A549 (cell line): ENCODE results near the gene C16orf54. TPM values are rescaled to one million over a fixed set of nuclear protein-coding genes. Genes with fewer than 3 reads are reported as not detected.
"Not testable (repeated sequence)": the region's sequence is repeated elsewhere in the genome, so short reads cannot be mapped to it uniquely, and the experiment has no call there.

ENCODE experiments used
- ATAC-seq, 2 experiments: fragments of 200-7000 bp in 1 of 2; fragments of >200 bp in 1 of 2; cut with Nextera tagmentation in 1 of 2; cut with Tn5 transposase in 1 of 2; 3 replicates each; pipeline versions ENCODE4 v1.8.0 to v1.9.1; 2018 to 2020; ENCODE audit warnings: mild to moderate bottlenecking in 1 of 2, moderate library complexity in 1 of 2
- CTCF ChIA-PET: fragments of 300-600 bp; sonication (Branson Sonifier 250); formaldehyde crosslinking; extraction: SDS; loops from one replicate; lab custom pipeline; 2021; ENCODE audit warnings: antibody characterized with exemption, inconsistent platforms; lab: Yijun Ruan, JAX
- POLR2A ChIA-PET: fragments of 350-600 bp; formaldehyde crosslinking; extraction: SDS; loops from one replicate; lab custom pipeline; 2021; ENCODE audit warnings: antibody characterized with exemption, inconsistent platforms; lab: Yijun Ruan, JAX
- DNase-seq, 2 experiments: peaks; one replicate each; pipeline versions ENCODE4 v3.0.0 to v3.0.0-alpha.2; 2011 to 2016; ENCODE audit warnings: low read depth in 1 of 2, low spot score in 1 of 2
- FAIRE-seq: peaks from 2 replicates; lab custom pipeline; 2011; peaks lifted over from hg19 to GRCh38; lab: Jason Lieb, UNC
- H3K27ac ChIP-seq, 2 experiments: fragments of >200 bp; sonication (Bioruptor Twin); formaldehyde crosslinking; 3 replicates each; pipeline ENCODE4 v1.5.1; 2016 to 2017
- H3K4me1 ChIP-seq: fragments of >200 bp; sonication (Bioruptor Twin); formaldehyde crosslinking; 3 replicates; pipeline ENCODE4 v1.6.1; 2016
- H3K4me2 ChIP-seq: fragments of >200 bp; sonication (Bioruptor Twin); formaldehyde crosslinking; 3 replicates; pipeline ENCODE4 v1.6.1; 2016
- H3K4me3 ChIP-seq: fragments of >200 bp; sonication (Bioruptor Twin); formaldehyde crosslinking; 3 replicates; pipeline ENCODE4 v1.5.1; 2016
- H3K9me3 ChIP-seq: fragments of >200 bp; sonication (Bioruptor Twin); formaldehyde crosslinking; 3 replicates; pipeline ENCODE4 v1.6.1; 2016
- CBX2 ChIP-seq: fragments of 200-600 bp; sonication (generic); IDR thresholded peaks from 2 replicates; pipeline ENCODE4 v1.6.1; 2016; ENCODE audit warnings: low read depth, mild to moderate bottlenecking, borderline replicate concordance
- CBX8 ChIP-seq: fragments of 200-600 bp; sonication (generic); IDR thresholded peaks from 2 replicates; pipeline ENCODE4 v1.6.1; 2016
- EHF ChIP-seq: fragments of 250-450 bp; sonication (Bioruptor Pico); IDR thresholded peaks from 2 replicates; pipeline ENCODE4 v1.5.0; 2020; ENCODE audit warnings: mild to moderate bottlenecking
- EHMT2 ChIP-seq: fragments of 200-600 bp; sonication (generic); IDR thresholded peaks from 2 replicates; pipeline ENCODE4 v1.6.1; 2016; ENCODE audit warnings: antibody characterized with exemption, low read depth, mild to moderate bottlenecking, moderate library complexity
- FOSL2 ChIP-seq, 2 experiments: fragments of 450-650 bp in 1 of 2; fragments of >200 bp in 1 of 2; sonication (Bioruptor Twin) in 1 of 2; formaldehyde crosslinking; IDR thresholded peaks; 2 replicates each; pipeline versions ENCODE4 v1.5.0 to v1.6.1; 2016 to 2020; ENCODE audit warnings: mild to moderate bottlenecking in 1 of 2, moderate library complexity in 1 of 2
- JUNB ChIP-seq: fragments of >200 bp; sonication (Bioruptor Twin); formaldehyde crosslinking; IDR thresholded peaks from 2 replicates; pipeline ENCODE4 v1.6.1; 2016
- MAZ ChIP-seq: fragments of 150-350 bp; IDR thresholded peaks from 2 replicates; pipeline ENCODE4 v1.6.1; 2014; ENCODE audit warnings: antibody characterized with exemption, low read depth, low read length, borderline replicate concordance
- MYC ChIP-seq: IDR thresholded peaks from 2 replicates; pipeline ENCODE4 v1.6.1; 2012; ENCODE audit warnings: mild to moderate bottlenecking, inconsistent platforms, low read length, improper control_type of control experiment, borderline replicate concordance
- NFE2L2 ChIP-seq: fragments of 150-350 bp; conservative IDR thresholded peaks from 2 replicates; pipeline ENCODE4 v1.6.1; 2014; ENCODE audit warnings: low read length
- NR3C1 ChIP-seq: fragments of >200 bp; sonication (Bioruptor Twin); formaldehyde crosslinking; IDR thresholded peaks from 3 replicates; pipeline ENCODE4 v1.6.1; 2017
- RCOR1 ChIP-seq: fragments of 150-350 bp; IDR thresholded peaks from 2 replicates; pipeline ENCODE4 v1.6.1; 2014; ENCODE audit warnings: antibody characterized with exemption, low read length, low read depth
- RNF2 ChIP-seq: fragments of 200-600 bp; sonication (generic); IDR thresholded peaks from 2 replicates; pipeline ENCODE4 v1.6.1; 2016; ENCODE audit warnings: low read depth, mild to moderate bottlenecking, antibody characterized with exemption, moderate library complexity, borderline replicate concordance
- SMC3 ChIP-seq: fragments of >200 bp; sonication (Bioruptor Twin); formaldehyde crosslinking; IDR thresholded peaks from 3 replicates; pipeline ENCODE4 v1.6.1; 2018; ENCODE audit warnings: inconsistent platforms
- SREBF2 ChIP-seq: fragments of 450-650 bp; IDR thresholded peaks from 2 replicates; pipeline ENCODE4 v1.6.1; 2014; ENCODE audit warnings: mild to moderate bottlenecking, moderate library complexity
- TFCP2L1 ChIP-seq: fragments of 250-450 bp; sonication (Bioruptor Pico); IDR thresholded peaks from 2 replicates; pipeline ENCODE4 v1.5.0; 2021; ENCODE audit warnings: mild to moderate bottlenecking
- TP53 ChIP-seq: fragments of 250-450 bp; sonication (Bioruptor Pico); IDR thresholded peaks from 2 replicates; pipeline ENCODE4 v1.5.0; 2021; ENCODE audit warnings: mild to moderate bottlenecking, moderate library complexity
- ZC3H11A ChIP-seq: fragments of 450-650 bp; IDR thresholded peaks from 2 replicates; pipeline ENCODE4 v1.6.1; 2014; ENCODE audit warnings: antibody characterized with exemption, mild to moderate bottlenecking
- WGBS: methylation state at CpG from one replicate; pipeline ENCODE4 v1.1.6; 2017; ENCODE audit errors: missing lambda C conversion rate; 5-methylcytosine and 5-hydroxymethylcytosine counted together
- polyA plus RNA-seq, 4 experiments: library from polyadenylated mRNA; depleted of rRNA in 3 of 4; stranded (reverse); fragments of >200 nt; fragmentation: RNase III in 1 of 4; extraction: RNeasy Plus Mini Kit Qiagen cat#74134 plus additional on column Dnase treatment in 1 of 4; gene quantifications; 2 replicates in 3 of 4; 3 replicates in 1 of 4; pipeline ENCODE4 v1.2.3, GENCODE V29; 2011 to 2017
- TF ChIP-seq, protein P1 (sequence below): IDR thresholded peaks from 2 replicates; pipeline ENCODE4 v1.6.1; 2012
- TF ChIP-seq, protein P2 (sequence below): fragments of >200 bp; sonication (Bioruptor Twin); formaldehyde crosslinking; IDR thresholded peaks from 3 replicates; pipeline ENCODE4 v1.5.1; 2016
- TF ChIP-seq, protein P3 (sequence below): fragments of 250-450 bp; sonication (Bioruptor Pico); IDR thresholded peaks from 2 replicates; pipeline ENCODE4 v1.5.0; 2020; ENCODE audit warnings: low read depth, mild to moderate bottlenecking, moderate library complexity

Gene C16orf54
- polyA plus RNA-seq, 2 of the 4 experiments (the other 2 are of a cell fraction): not detected

DNA sequence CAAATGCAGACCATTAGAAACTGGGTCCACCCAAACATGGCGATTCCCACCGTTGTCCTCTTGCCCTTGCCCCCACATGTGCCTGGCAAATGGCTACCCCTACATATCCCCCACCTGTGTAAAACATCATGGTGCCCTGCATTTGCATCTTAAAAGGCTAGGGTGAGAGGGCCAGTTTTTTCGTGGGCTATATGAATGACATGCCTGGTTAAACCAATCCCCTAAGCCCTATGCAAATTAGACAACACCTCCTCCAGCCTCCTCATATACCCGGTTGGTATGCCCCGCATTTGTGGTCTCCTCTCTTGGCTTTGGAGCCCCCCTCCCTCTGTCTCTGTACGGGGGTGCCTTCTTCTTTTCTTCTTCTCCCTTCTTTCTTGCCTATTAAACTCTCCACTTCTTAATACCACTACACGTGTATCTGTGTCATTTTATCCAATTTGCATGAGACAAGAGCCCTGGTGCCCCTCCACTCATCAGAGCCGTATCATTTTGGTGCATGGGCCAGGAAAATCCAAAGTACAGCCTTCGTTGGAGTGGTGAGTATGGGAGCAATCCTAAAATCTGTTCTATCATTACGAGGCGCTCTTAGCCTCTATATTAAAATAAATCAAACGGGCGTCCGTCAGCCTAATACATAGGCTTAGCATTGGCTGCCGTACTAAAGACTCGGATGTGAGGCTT lies 36.7 kb downstream of the C16orf54 start:
- POLR2A ChIA-PET: no interaction called here
- FAIRE-seq: no peak

DNA sequence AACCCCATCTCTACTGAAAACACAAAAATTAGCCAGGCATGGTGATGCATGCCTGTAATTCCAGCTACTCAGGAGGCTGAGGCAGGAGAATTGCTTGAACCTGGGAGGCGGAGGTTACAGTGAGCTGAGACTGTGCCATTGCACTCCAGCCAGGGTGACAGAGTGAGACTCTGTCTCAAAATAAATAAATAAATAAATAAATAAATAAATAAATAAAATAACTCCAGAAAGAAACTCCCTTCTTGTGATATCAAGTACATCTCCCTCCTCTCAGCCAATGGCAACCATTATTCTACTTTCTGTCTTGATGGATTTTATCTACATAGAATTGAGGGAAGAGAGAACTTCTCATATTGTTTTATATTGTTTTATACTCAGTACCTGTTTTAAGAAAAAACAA lies 38.6 kb downstream of the C16orf54 start:
- TF ChIP-seq ZC3H11A: peak; percentile 75
- TF ChIP-seq, all 56 proteins: peak for 1; not testable (repeated sequence) for 55
- ATAC-seq, H3K4me1 ChIP-seq, FAIRE-seq, H3K4me3 ChIP-seq, H3K9me3 ChIP-seq, H3K27ac ChIP-seq, H3K4me2 ChIP-seq, DNase-seq, POLR2A ChIA-PET: not testable (repeated sequence)
- WGBS: 93% methylated on average over 1 of the region's 1 CpG
- CTCF ChIA-PET: interaction anchor here (1.3 to 2.9 kb wide), 3 partner anchors 10 to 17 kb away, joined by 3 to 7 read pairs (median 7); no protein-coding TSS in a partner anchor

More for the DNA sequence above, 36.7 kb downstream of the C16orf54 start:
- TF ChIP-seq MYC: no peak
- no peak for TF ChIP-seq CBX2
- no peak for TF ChIP-seq TFCP2L1 (CRISPR knock-in tag)
- no peak for TF ChIP-seq JUNB
- no peak for TF ChIP-seq EHMT2
- no peak for TF ChIP-seq FOSL2 (IDR thresholded peaks at IDR 0.05)
- TF ChIP-seq FOSL2 (CRISPR knock-in tag; IDR thresholded peaks at IDR 0.05): no peak
- TF ChIP-seq, protein P1, sequence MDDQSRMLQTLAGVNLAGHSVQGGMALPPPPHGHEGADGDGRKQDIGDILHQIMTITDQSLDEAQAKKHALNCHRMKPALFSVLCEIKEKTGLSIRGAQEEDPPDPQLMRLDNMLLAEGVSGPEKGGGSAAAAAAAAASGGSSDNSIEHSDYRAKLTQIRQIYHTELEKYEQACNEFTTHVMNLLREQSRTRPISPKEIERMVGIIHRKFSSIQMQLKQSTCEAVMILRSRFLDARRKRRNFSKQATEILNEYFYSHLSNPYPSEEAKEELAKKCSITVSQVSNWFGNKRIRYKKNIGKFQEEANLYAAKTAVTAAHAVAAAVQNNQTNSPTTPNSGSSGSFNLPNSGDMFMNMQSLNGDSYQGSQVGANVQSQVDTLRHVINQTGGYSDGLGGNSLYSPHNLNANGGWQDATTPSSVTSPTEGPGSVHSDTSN: no peak
- TF ChIP-seq NFE2L2: no peak
- TF ChIP-seq EHF (CRISPR knock-in tag): no peak
- no peak for TF ChIP-seq TP53 (CRISPR knock-in tag)
- no peak for TF ChIP-seq MAZ
- no peak for TF ChIP-seq NR3C1
- no peak for TF ChIP-seq SREBF2
- no peak for TF ChIP-seq SMC3
- TF ChIP-seq CBX8: no peak
- TF ChIP-seq RNF2: no peak
- no peak for TF ChIP-seq RCOR1
- TF ChIP-seq, protein P2, sequence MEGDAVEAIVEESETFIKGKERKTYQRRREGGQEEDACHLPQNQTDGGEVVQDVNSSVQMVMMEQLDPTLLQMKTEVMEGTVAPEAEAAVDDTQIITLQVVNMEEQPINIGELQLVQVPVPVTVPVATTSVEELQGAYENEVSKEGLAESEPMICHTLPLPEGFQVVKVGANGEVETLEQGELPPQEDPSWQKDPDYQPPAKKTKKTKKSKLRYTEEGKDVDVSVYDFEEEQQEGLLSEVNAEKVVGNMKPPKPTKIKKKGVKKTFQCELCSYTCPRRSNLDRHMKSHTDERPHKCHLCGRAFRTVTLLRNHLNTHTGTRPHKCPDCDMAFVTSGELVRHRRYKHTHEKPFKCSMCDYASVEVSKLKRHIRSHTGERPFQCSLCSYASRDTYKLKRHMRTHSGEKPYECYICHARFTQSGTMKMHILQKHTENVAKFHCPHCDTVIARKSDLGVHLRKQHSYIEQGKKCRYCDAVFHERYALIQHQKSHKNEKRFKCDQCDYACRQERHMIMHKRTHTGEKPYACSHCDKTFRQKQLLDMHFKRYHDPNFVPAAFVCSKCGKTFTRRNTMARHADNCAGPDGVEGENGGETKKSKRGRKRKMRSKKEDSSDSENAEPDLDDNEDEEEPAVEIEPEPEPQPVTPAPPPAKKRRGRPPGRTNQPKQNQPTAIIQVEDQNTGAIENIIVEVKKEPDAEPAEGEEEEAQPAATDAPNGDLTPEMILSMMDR: no peak
- 79% methylated on average over 16 of the region's 16 CpGs for WGBS
- ATAC-seq (no peak), DNase-seq (no peak)
- no peak overlapping the region for H3K4me2 ChIP-seq
- H3K9me3 ChIP-seq: no peaks in the 10 kb centered on the region
- H3K4me1 ChIP-seq: peaks cover 6% of the 10 kb centered on the region; the same call in 1 of the 3 replicates
- CTCF ChIA-PET: interaction anchor here (0.6 to 2.9 kb wide), 9 partner anchors 9 to 296 kb away, joined by 3 to 19 read pairs (median 5); no protein-coding TSS in a partner anchor
- H3K27ac ChIP-seq: no peak overlapping the region
- no peak overlapping the region for H3K4me3 ChIP-seq

DNA sequence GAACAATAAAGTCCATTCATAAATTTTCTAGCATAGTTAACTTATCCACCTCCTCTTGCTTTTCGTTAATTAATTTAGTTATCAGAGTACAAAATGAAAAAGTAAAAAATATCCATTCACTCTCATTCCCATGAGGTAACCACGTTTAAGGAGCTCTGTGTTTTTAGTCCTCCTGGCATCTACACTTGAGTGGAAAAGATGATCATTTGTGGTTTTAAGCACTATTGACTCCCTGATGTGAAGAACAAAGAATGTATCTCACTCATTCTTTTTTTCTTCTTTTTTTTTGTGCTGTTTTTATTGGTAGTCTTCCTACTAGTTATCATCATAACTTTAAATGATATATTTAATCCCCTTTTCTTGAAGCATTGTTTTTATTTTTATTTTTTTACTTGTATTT lies 40.8 kb downstream of the C16orf54 start:
- H3K9me3 ChIP-seq: no peaks in the 10 kb centered on the region
- CTCF ChIA-PET: interaction anchor here (0.8 to 8.2 kb wide), 7 partner anchors 10 to 327 kb away, joined by 3 to 84 read pairs (median 5); no protein-coding TSS in a partner anchor
- no peak overlapping the region for H3K27ac ChIP-seq
- DNase-seq: no peak
- TF ChIP-seq, protein P3, sequence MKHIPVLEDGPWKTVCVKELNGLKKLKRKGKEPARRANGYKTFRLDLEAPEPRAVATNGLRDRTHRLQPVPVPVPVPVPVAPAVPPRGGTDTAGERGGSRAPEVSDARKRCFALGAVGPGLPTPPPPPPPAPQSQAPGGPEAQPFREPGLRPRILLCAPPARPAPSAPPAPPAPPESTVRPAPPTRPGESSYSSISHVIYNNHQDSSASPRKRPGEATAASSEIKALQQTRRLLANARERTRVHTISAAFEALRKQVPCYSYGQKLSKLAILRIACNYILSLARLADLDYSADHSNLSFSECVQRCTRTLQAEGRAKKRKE: no peak
- WGBS: 38% methylated on average over 2 of the region's 2 CpGs
- POLR2A ChIA-PET: no interaction called here
- no peak for ATAC-seq
- no peak overlapping the region for H3K4me3 ChIP-seq
- H3K4me1 ChIP-seq: peaks cover 5% of the 10 kb centered on the region; the same call in 1 of the 3 replicates
- no peak overlapping the region for H3K4me2 ChIP-seq
- FAIRE-seq: no peak
